ENCODE results near the gene AXL.
A peak's percentile ranks its signal among the peaks of the same experiment; 100 is the strongest.
"Not testable (repeated sequence)": the region's sequence is repeated elsewhere in the genome, so short reads cannot be mapped to it uniquely, and the experiment has no call there.

AXL gene

DNA sequence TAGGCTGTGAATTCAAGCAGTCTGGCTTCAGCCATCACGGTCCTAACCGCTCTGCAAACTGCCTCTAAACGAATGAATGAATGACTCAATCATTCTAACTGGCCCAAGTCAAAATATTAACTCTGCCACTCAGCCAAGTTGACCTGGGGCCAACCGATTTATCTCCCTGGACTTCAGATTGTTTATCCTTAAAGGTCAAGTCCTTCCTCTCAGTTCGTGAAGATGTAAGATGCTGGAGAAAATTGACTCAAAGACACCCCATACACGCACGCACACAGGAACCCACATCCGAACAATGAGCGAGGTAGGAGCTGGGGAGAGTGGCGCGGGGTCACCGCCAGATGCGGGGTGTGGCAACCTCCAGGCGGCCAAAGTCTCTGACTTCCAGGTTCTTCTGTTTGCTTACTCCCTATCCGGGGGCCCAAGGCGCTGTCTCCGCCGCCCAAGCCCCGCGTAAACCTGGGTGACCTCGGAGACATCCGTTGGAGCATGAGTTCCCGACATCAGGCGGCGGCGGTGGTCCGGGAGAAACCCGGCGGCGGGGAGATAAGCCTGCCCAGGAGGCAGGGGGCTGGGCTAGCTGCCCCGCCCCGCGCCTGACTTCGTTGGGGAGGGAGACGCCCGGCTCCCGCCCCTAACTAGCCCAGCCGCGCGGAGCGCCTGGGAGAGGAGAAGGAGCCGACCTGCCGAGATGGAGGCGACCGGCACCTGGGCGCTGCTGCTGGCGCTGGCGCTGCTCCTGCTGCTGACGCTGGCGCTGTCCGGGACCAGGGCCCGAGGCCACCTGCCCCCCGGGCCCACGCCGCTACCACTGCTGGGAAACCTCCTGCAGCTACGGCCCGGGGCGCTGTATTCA is 26.2 kb upstream of the AXL start, which contains the start of gene CYP2S1:
Gene CYP2S1 (plus strand): TSS at position 646 of the 856 bp plus-strand sequence. CDS start 46 bp downstream, at position 692.
- peaks cover 0 to 6% of the 10 kb centered on the region in 2 donors for H3K27me3 ChIP-seq (ENCODE audit: control insufficient read depth in 2 of 2, insufficient read depth in 2 of 2, low read length in 2 of 2)

DNA sequence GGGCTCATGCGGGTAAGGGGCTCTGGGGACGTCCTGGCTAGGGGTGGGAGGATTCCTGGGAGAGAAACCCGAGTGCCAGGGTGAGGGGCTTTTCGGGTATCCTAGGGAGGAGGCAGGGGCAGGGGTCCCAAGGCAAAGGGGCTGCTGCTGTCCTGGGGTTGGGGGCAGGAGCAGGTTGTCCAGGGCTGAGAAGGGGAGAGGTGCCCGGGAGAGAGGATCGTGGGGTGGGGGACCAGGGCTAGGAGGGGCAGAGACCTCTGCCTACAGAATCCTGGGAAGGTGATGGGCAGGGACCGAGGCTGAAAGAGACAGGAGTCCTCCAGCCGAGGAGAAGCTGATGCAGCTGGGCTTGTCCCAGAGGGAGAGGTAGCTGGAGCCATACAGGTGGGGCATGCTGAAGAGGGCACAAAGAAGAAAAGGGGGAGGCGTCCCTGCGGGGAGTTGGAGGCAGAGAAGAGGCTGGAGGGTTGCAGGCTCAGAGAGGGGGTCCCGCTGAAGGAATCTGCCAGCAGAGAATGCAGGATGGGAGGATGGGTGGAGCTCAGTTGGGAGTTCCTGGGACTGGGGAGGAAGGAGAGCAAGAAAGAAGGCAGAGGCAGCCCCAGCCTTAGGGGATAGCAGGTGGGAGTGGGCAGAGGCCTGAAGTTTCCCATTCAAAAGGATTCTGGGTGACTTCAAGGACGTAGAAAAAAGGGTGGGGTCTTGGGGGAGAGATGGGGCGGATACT is 25.4 kb upstream of the AXL start:
- Histone ChIP-seq H3K4me3 (ENCODE audit: low read length in 2 of 2) (peak overlapping the region; percentile 71 to 75), H3K27ac (ENCODE audit: low read depth in 2 of 2, low read length in 2 of 2) (peak overlapping the region; percentile 72 to 74), H3K36me3 (ENCODE audit: control insufficient read depth in 2 of 2, insufficient read depth in 2 of 2, low read length in 2 of 2) (peaks cover 0 to 3% of the 10 kb centered on the region in 2 donors), H3K9ac (ENCODE audit: low read depth in 1 of 2, low read length in 2 of 2) (peak overlapping the region; percentile 65 to 93), H3K4me1 (ENCODE audit: control insufficient read depth in 2 of 2, insufficient read depth in 2 of 2, low read length in 2 of 2) (peaks cover 13 to 25% of the 10 kb centered on the region in 2 donors), H3K9me3 (ENCODE audit: control insufficient read depth in 2 of 2, low read length in 2 of 2) (no peaks in the 10 kb centered on the region), H3K27me3 (ENCODE audit: control insufficient read depth in 2 of 2, insufficient read depth in 2 of 2, low read length in 2 of 2) (peaks cover 0 to 6% of the 10 kb centered on the region in 2 donors)

More for the DNA sequence above, 26.2 kb upstream of the AXL start, which contains the start of gene CYP2S1:
- peak within 1 kb of the TSS; percentile 65 to 93 for H3K9ac ChIP-seq (ENCODE audit: low read depth in 1 of 2, low read length in 2 of 2)
- peak within 1 kb of the TSS; percentile 71 to 75 for H3K4me3 ChIP-seq (ENCODE audit: low read length in 2 of 2)
- peaks cover 0 to 2% of the 10 kb centered on the region in 2 donors for H3K36me3 ChIP-seq (ENCODE audit: control insufficient read depth in 2 of 2, insufficient read depth in 2 of 2, low read length in 2 of 2)
- peak within 1 kb of the TSS; percentile 72 to 74 for H3K27ac ChIP-seq (ENCODE audit: low read depth in 2 of 2, low read length in 2 of 2)
- H3K9me3 ChIP-seq (ENCODE audit: control insufficient read depth in 2 of 2, low read length in 2 of 2) = no peaks in the 10 kb centered on the region
- H3K4me1 ChIP-seq (ENCODE audit: control insufficient read depth in 2 of 2, insufficient read depth in 2 of 2, low read length in 2 of 2) = peaks cover 13 to 25% of the 10 kb centered on the region in 2 donors

DNA sequence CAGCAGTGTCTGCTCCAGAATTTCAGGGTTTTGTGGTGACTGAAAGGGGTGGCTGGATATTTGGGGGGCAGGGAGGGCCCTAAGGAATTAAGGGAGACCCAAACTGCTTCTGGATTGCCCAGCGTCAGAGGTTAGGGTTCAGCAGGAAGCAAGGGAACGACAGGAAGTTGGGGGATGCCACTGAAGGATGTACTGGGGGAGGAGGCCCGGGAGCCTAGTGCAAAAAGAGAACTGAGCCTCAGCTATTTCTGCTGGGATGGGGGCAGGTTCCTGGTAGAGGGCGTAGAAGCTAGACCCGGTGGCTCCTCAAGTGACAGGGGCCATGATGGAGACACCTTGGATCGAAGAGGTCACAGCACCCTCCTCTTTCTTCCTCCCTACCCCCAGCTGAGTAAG is 24.9 kb upstream of the AXL start:
- Histone ChIP-seq H3K9me3 (ENCODE audit: control insufficient read depth in 2 of 2, low read length in 2 of 2) (no peaks in the 10 kb centered on the region), H3K9ac (ENCODE audit: low read depth in 1 of 2, low read length in 2 of 2) (peak overlapping the region in 1 of 2 donors; percentile 93), H3K4me3 (ENCODE audit: low read length in 2 of 2) (peak overlapping the region; percentile 71 to 75)

DNA sequence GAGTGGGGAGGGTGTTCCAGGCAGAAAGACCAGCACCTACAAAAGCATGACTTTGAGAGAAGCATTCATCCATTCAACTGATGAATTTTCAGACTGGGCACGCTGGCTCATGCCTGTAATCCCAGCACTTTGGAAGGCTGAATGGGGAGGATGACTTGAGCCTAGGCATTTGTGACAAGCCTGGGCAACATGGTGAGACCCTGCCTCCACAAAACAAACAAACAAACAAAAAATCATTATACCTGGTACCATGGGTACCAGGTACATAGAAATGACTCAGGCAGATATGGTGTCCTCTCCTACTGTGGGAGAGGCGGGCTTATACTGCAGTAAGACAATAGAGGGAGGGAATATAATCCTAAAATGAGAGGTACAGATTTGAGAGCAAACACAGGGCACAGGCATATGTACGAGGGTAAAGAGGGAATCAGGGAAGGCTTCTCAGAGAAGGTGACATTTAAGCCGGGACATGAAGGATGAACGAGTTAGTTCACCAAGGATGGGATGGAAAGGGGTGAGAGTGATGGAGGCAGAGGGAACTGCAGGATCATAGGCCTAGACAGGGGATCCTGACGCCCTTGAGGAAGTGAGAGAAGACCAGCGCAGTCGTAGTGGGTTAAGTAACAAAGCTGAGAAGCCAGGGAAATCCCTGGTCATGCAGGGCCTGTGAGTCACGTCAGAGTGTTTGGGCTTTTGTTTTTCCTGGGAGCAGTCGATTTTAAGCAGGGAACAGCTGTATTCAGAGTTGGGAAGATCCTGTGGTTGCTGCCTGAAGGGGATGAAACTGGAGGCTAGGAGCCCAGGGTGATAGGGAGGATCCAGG is 23.1 kb upstream of the AXL start:
- peak overlapping the region; percentile 11 to 14 for H3K9ac ChIP-seq (ENCODE audit: low read depth in 1 of 2, low read length in 2 of 2)
- no peak overlapping the region for H3K4me3 ChIP-seq (ENCODE audit: low read length in 2 of 2)
- H3K36me3 ChIP-seq (ENCODE audit: control insufficient read depth in 2 of 2, insufficient read depth in 2 of 2, low read length in 2 of 2) = peaks cover 7 to 8% of the 10 kb centered on the region in 2 donors
- H3K27ac ChIP-seq (ENCODE audit: low read depth in 2 of 2, low read length in 2 of 2) = peak overlapping the region in 1 of 2 donors; percentile 5
- H3K4me1 ChIP-seq (ENCODE audit: control insufficient read depth in 2 of 2, insufficient read depth in 2 of 2, low read length in 2 of 2) = peaks cover 13 to 25% of the 10 kb centered on the region in 2 donors
- peaks cover 0 to 2% of the 10 kb centered on the region in 2 donors for H3K27me3 ChIP-seq (ENCODE audit: control insufficient read depth in 2 of 2, insufficient read depth in 2 of 2, low read length in 2 of 2)
- no peaks in the 10 kb centered on the region for H3K9me3 ChIP-seq (ENCODE audit: control insufficient read depth in 2 of 2, low read length in 2 of 2)

More for the DNA sequence above, 24.9 kb upstream of the AXL start:
- H3K27ac ChIP-seq (ENCODE audit: low read depth in 2 of 2, low read length in 2 of 2) = no peak overlapping the region
- H3K36me3 ChIP-seq (ENCODE audit: control insufficient read depth in 2 of 2, insufficient read depth in 2 of 2, low read length in 2 of 2) = peaks cover 4 to 8% of the 10 kb centered on the region in 2 donors
- peaks cover 13 to 25% of the 10 kb centered on the region in 2 donors for H3K4me1 ChIP-seq (ENCODE audit: control insufficient read depth in 2 of 2, insufficient read depth in 2 of 2, low read length in 2 of 2)
- peaks cover 0 to 6% of the 10 kb centered on the region in 2 donors for H3K27me3 ChIP-seq (ENCODE audit: control insufficient read depth in 2 of 2, insufficient read depth in 2 of 2, low read length in 2 of 2)

DNA sequence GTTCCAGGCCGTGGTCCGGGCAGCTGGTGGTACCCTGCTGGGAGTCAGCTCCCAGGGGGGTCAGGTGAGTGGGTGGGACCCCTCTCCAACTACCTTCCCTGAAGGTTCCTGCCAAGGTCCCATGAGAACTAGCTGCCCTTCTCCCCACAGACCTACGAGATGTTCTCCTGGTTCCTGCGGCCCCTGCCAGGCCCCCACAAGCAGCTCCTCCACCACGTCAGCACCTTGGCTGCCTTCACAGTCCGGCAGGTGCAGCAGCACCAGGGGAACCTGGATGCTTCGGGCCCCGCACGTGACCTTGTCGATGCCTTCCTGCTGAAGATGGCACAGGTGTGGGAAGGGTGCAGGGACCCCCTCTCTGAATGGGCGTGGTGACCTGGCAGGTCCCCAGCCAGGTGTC is 20.5 kb upstream of the AXL start:
- no peak overlapping the region for H3K27ac ChIP-seq (ENCODE audit: low read depth in 2 of 2, low read length in 2 of 2)
- H3K4me3 ChIP-seq (ENCODE audit: low read length in 2 of 2) = no peak overlapping the region
- H3K36me3 ChIP-seq (ENCODE audit: control insufficient read depth in 2 of 2, insufficient read depth in 2 of 2, low read length in 2 of 2) = peaks cover 16 to 18% of the 10 kb centered on the region in 2 donors

DNA sequence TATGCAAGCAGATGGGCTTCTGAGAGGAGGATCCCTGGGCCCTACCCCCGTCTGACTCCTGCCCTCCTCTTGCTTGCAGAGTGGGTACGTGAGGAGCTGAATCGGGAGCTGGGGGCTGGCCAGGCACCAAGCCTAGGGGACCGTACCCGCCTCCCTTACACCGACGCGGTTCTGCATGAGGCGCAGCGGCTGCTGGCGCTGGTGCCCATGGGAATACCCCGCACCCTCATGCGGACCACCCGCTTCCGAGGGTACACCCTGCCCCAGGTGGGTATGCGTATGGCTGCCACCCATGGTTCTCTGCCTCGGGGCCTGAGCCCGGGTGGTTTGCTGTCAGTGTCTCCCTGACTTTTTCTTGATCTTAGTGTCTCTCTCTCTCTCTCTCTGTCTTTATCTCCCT is 15.7 kb upstream of the AXL start:
- Histone ChIP-seq H3K9me3 (ENCODE audit: control insufficient read depth in 2 of 2, low read length in 2 of 2) (no peaks in the 10 kb centered on the region), H3K9ac (ENCODE audit: low read depth in 1 of 2, low read length in 2 of 2) (no peak overlapping the region), H3K36me3 (ENCODE audit: control insufficient read depth in 2 of 2, insufficient read depth in 2 of 2, low read length in 2 of 2) (peaks cover 24 to 30% of the 10 kb centered on the region in 2 donors), H3K27me3 (ENCODE audit: control insufficient read depth in 2 of 2, insufficient read depth in 2 of 2, low read length in 2 of 2) (no peaks in the 10 kb centered on the region), H3K27ac (ENCODE audit: low read depth in 2 of 2, low read length in 2 of 2) (no peak overlapping the region), H3K4me1 (ENCODE audit: control insufficient read depth in 2 of 2, insufficient read depth in 2 of 2, low read length in 2 of 2) (no peaks in the 10 kb centered on the region), H3K4me3 (ENCODE audit: low read length in 2 of 2) (no peak overlapping the region)

More for the DNA sequence above, 20.5 kb upstream of the AXL start:
- H3K4me1 ChIP-seq (ENCODE audit: control insufficient read depth in 2 of 2, insufficient read depth in 2 of 2, low read length in 2 of 2) = peaks cover 2 to 17% of the 10 kb centered on the region in 2 donors
- no peaks in the 10 kb centered on the region for H3K9me3 ChIP-seq (ENCODE audit: control insufficient read depth in 2 of 2, low read length in 2 of 2)
- no peak overlapping the region for H3K9ac ChIP-seq (ENCODE audit: low read depth in 1 of 2, low read length in 2 of 2)
- H3K27me3 ChIP-seq (ENCODE audit: control insufficient read depth in 2 of 2, insufficient read depth in 2 of 2, low read length in 2 of 2) = no peaks in the 10 kb centered on the region

DNA sequence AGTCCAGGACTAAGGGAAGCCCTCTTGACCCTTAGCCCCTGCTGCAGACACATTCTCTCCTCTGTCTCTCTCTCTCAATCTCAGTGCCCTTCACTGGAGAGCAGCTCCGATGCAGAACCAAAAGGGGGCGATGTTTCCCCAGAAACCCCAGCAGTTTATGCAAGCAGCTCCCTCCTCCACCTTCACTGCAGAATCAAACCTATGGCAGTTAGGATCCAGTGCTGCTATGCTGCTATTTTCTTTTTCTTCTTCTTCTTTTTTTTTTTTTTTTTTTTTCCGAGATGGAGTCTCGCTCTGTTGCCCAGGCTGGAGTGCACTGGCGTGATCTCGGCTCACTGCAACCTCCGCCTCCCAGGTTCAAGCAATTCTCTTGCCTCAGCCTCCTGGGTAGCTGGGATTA is 14.7 kb upstream of the AXL start:
- H3K4me3 ChIP-seq (ENCODE audit: low read length in 2 of 2); H3K27me3 ChIP-seq (ENCODE audit: control insufficient read depth in 2 of 2, insufficient read depth in 2 of 2, low read length in 2 of 2); H3K27ac ChIP-seq (ENCODE audit: low read depth in 2 of 2, low read length in 2 of 2); H3K4me1 ChIP-seq (ENCODE audit: control insufficient read depth in 2 of 2, insufficient read depth in 2 of 2, low read length in 2 of 2); H3K9me3 ChIP-seq (ENCODE audit: control insufficient read depth in 2 of 2, low read length in 2 of 2): not testable (repeated sequence)
- Histone ChIP-seq H3K36me3 (ENCODE audit: control insufficient read depth in 2 of 2, insufficient read depth in 2 of 2, low read length in 2 of 2) (peaks cover 20 to 24% of the 10 kb centered on the region in 2 donors), H3K9ac (ENCODE audit: low read depth in 1 of 2, low read length in 2 of 2) (peak overlapping the region; percentile 14 to 20)

DNA sequence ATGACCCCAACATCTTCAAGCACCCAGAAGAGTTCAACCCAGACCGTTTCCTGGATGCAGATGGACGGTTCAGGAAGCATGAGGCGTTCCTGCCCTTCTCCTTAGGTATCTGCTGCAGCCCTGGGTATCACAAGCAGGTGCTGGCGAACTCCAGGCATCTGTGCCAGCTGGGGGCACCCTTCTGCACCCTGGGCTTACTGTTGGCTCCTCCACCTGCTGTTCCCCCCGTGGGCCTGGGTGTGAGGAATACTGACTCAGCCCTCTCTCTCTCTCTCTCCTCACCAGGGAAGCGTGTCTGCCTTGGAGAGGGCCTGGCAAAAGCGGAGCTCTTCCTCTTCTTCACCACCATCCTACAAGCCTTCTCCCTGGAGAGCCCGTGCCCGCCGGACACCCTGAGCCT is 13.0 kb upstream of the AXL start:
- Histone ChIP-seq H3K27me3 (ENCODE audit: control insufficient read depth in 2 of 2, insufficient read depth in 2 of 2, low read length in 2 of 2) (no peaks in the 10 kb centered on the region), H3K9me3 (ENCODE audit: control insufficient read depth in 2 of 2, low read length in 2 of 2) (no peaks in the 10 kb centered on the region), H3K27ac (ENCODE audit: low read depth in 2 of 2, low read length in 2 of 2) (no peak overlapping the region), H3K4me1 (ENCODE audit: control insufficient read depth in 2 of 2, insufficient read depth in 2 of 2, low read length in 2 of 2) (no peaks in the 10 kb centered on the region), H3K36me3 (ENCODE audit: control insufficient read depth in 2 of 2, insufficient read depth in 2 of 2, low read length in 2 of 2) (peaks cover 16 to 24% of the 10 kb centered on the region in 2 donors), H3K4me3 (ENCODE audit: low read length in 2 of 2) (no peak overlapping the region), H3K9ac (ENCODE audit: low read depth in 1 of 2, low read length in 2 of 2) (no peak overlapping the region)

DNA sequence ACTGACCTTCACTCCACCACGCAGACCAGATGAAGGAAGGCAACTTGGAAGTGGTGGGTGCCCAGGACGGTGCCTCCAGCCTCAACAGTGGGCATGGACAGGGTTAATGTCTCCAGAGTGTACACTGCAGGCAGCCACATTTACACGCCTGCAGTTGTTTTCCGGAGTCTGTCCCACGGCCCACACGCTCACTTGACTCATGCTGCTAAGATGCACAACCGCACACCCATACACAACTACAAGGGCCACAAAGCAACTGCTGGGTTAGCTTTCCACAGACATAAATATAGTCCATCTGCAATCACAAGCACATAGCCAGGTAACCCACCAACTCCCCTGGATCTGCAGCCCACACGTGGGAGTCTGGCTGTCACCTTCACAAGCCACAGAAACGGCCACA is 12.6 kb upstream of the AXL start:
- H3K4me3 ChIP-seq (ENCODE audit: low read length in 2 of 2) = no peak overlapping the region

More for the DNA sequence above, 12.6 kb upstream of the AXL start:
- H3K36me3 ChIP-seq (ENCODE audit: control insufficient read depth in 2 of 2, insufficient read depth in 2 of 2, low read length in 2 of 2) = peaks cover 15 to 21% of the 10 kb centered on the region in 2 donors
- no peaks in the 10 kb centered on the region for H3K9me3 ChIP-seq (ENCODE audit: control insufficient read depth in 2 of 2, low read length in 2 of 2)
- no peaks in the 10 kb centered on the region for H3K4me1 ChIP-seq (ENCODE audit: control insufficient read depth in 2 of 2, insufficient read depth in 2 of 2, low read length in 2 of 2)
- peak overlapping the region in 1 of 2 donors; percentile 32 for H3K27ac ChIP-seq (ENCODE audit: low read depth in 2 of 2, low read length in 2 of 2)
- H3K9ac ChIP-seq (ENCODE audit: low read depth in 1 of 2, low read length in 2 of 2) = no peak overlapping the region
- no peaks in the 10 kb centered on the region for H3K27me3 ChIP-seq (ENCODE audit: control insufficient read depth in 2 of 2, insufficient read depth in 2 of 2, low read length in 2 of 2)

Data from mucosa of rectum (tissue), 2 donors.